HepG2 (cell line): ENCODE measurements around the gene SULT2B1. TPM values are rescaled to one million over a fixed set of nuclear protein-coding genes. Genes with fewer than 3 reads are reported as not detected.

Experiments
- CBX2 ChIP-seq, 2 experiments: fragments of 200-600 bp in 1 of 2; sonication (generic); formaldehyde crosslinking in 1 of 2; IDR thresholded peaks; 2 replicates each; pipeline versions ENCODE4 v1.7.0 to v1.8.1; 2018 to 2022; ENCODE audit warnings: low read depth in 2 of 2, low read length in 1 of 2, mild to moderate bottlenecking in 1 of 2, missing genetic modification reagents in 1 of 2
- CEBPZ ChIP-seq: IDR thresholded peaks from 2 replicates; pipeline ENCODE4 v1.6.1; 2012; ENCODE audit warnings: low read length, improper control_type of control experiment
- FOXK2 ChIP-seq: fragments of 450-650 bp; IDR thresholded peaks from 2 replicates; pipeline ENCODE4 v1.6.1; 2016
- MXD4 ChIP-seq: IDR thresholded peaks from 2 replicates; pipeline ENCODE4 v1.6.1; 2016; ENCODE audit warnings: mild to moderate bottlenecking, missing biosample characterization, missing genetic modification reagents
- NBN ChIP-seq: fragments of 450-650 bp; conservative IDR thresholded peaks from 2 replicates; pipeline ENCODE4 v1.6.1; 2017
- PHB2 ChIP-seq: fragments of 450-650 bp; IDR thresholded peaks from 2 replicates; pipeline ENCODE4 v1.6.1; 2018; ENCODE audit not compliant: partially characterized antibody
- PLRG1 ChIP-seq: fragments of 450-650 bp; conservative IDR thresholded peaks from 2 replicates; pipeline ENCODE4 v1.6.1; 2016
- RAD51 ChIP-seq: fragments of 450-650 bp; IDR thresholded peaks from 2 replicates; pipeline ENCODE4 v1.6.1; 2016; ENCODE audit warnings: borderline replicate concordance
- SOX6 ChIP-seq, 2 experiments: fragments of 450-650 bp in 1 of 2; sonication (generic) in 1 of 2; formaldehyde crosslinking in 1 of 2; IDR thresholded peaks; 2 replicates each; pipeline versions ENCODE4 v1.4.0 to v1.6.1; 2017 to 2020; ENCODE audit warnings: antibody characterized with exemption in 1 of 2, mild to moderate bottlenecking in 1 of 2, missing genetic modification reagents in 1 of 2
- TBX2 ChIP-seq: sonication (generic); formaldehyde crosslinking; IDR thresholded peaks from 2 replicates; pipeline ENCODE4 v1.5.0; 2020; ENCODE audit warnings: missing genetic modification reagents, mild to moderate bottlenecking, borderline replicate concordance
- ZFYVE20 ChIP-seq: sonication (generic); formaldehyde crosslinking; IDR thresholded peaks from 2 replicates; pipeline ENCODE4 v1.8.0; 2023; ENCODE audit warnings: low read depth, mild to moderate bottlenecking, moderate library complexity, missing genetic modification reagents, borderline replicate concordance
- ZNF282 ChIP-seq: fragments of 450-650 bp; IDR thresholded peaks from 2 replicates; pipeline ENCODE4 v1.6.1; 2018; ENCODE audit not compliant: partially characterized antibody
- polyA plus RNA-seq, 8 experiments: library from polyadenylated mRNA; depleted of rRNA in 3 of 8; stranded (reverse) in 7 of 8; unstranded in 1 of 8; fragments of >200 nt; fragmentation: Illumina TruSeq in 4 of 8; extraction: Trizol in 4 of 8; gene quantifications; 2 replicates each; pipeline versions ENCODE4 v1.2.1 to v1.2.3, GENCODE V29; 2011 to 2016; ENCODE audit warnings: low read depth in 4 of 8, missing spikeins in 1 of 8, mixed read lengths in 1 of 8; ENCODE audit not compliant: insufficient read depth in 1 of 8
- total RNA-seq, 5 experiments: library from RNA; depleted of rRNA; stranded (reverse); fragments of >200 nt; fragmentation: Illumina TruSeq; extraction: Trizol; gene quantifications; 2 replicates each; pipeline ENCODE4 v1.2.3, GENCODE V29; 2016; ENCODE audit warnings: low read depth in 1 of 5
- TF ChIP-seq, protein P1 (sequence below): sonication (generic); formaldehyde crosslinking; IDR thresholded peaks from 2 replicates; pipeline ENCODE4 v1.5.0; 2020; ENCODE audit warnings: mild to moderate bottlenecking, missing genetic modification reagents
- TF ChIP-seq, protein P2 (sequence below): sonication (generic); formaldehyde crosslinking; IDR thresholded peaks from 2 replicates; pipeline ENCODE4 v1.4.0; 2020; ENCODE audit warnings: missing genetic modification reagents

SULT2B1 gene
- total and polyA plus RNA-seq, 2 of the 13 experiments (the other 11 are each of a cell fraction or from before 2014, with no cell fraction given), result 0.13 TPM; not detected in 1

GRCh38 chr19:48548253-48548911 lies 3.6 kb upstream of the SULT2B1 start (continued):
- TF ChIP-seq CEBPZ (no peak), MXD4 (no peak), CBX2 (IDR thresholded peaks at IDR 0.05; ENCODE audit: low read depth, low read length) (no peak), CBX2 (CRISPR knock-in tag; IDR thresholded peaks at IDR 0.05; ENCODE audit: low read depth) (no peak), NBN (peak; percentile 78; the same call in 1 of the 2 replicates), SOX6 (IDR thresholded peaks at IDR 0.05) (peak; percentile 67; the same call in 1 of the 2 replicates), SOX6 (CRISPR knock-in tag; IDR thresholded peaks at IDR 0.05) (no peak), PLRG1 (peak; percentile 86; the same call in 1 of the 2 replicates), FOXK2 (no peak), ZFYVE20 (CRISPR knock-in tag) (no peak), RAD51 (peak; percentile 23; the same call in 1 of the 2 replicates), PHB2 (peak; percentile 32), TBX2 (CRISPR knock-in tag) (no peak), ZNF282 (peak; percentile 29)
- TF ChIP-seq, protein P1, sequence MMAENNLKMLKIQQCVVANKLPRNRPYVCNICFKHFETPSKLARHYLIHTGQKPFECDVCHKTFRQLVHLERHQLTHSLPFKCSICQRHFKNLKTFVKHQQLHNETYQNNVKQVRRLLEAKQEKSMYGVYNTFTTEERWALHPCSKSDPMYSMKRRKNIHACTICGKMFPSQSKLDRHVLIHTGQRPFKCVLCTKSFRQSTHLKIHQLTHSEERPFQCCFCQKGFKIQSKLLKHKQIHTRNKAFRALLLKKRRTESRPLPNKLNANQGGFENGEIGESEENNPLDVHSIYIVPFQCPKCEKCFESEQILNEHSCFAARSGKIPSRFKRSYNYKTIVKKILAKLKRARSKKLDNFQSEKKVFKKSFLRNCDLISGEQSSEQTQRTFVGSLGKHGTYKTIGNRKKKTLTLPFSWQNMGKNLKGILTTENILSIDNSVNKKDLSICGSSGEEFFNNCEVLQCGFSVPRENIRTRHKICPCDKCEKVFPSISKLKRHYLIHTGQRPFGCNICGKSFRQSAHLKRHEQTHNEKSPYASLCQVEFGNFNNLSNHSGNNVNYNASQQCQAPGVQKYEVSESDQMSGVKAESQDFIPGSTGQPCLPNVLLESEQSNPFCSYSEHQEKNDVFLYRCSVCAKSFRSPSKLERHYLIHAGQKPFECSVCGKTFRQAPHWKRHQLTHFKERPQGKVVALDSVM (CRISPR knock-in tag), result no peak
- TF ChIP-seq, protein P2, sequence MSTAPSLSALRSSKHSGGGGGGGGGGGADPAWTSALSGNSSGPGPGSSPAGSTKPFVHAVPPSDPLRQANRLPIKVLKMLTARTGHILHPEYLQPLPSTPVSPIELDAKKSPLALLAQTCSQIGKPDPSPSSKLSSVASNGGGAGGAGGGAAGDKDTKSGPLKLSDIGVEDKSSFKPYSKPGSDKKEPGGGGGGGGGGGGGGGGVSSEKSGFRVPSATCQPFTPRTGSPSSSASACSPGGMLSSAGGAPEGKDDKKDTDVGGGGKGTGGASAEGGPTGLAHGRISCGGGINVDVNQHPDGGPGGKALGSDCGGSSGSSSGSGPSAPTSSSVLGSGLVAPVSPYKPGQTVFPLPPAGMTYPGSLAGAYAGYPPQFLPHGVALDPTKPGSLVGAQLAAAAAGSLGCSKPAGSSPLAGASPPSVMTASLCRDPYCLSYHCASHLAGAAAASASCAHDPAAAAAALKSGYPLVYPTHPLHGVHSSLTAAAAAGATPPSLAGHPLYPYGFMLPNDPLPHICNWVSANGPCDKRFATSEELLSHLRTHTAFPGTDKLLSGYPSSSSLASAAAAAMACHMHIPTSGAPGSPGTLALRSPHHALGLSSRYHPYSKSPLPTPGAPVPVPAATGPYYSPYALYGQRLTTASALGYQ, result no peak
